HepG2 (cell line): ENCODE data around the gene MYH3. TPM values are rescaled to one million over a fixed set of nuclear protein-coding genes. Genes with fewer than 3 reads are reported as not detected.
A peak's percentile ranks its signal among the peaks of the same experiment; 100 is the strongest.

Source experiments
- CEBPG ChIP-seq: IDR thresholded peaks from 2 replicates; pipeline ENCODE4 v1.6.1; 2016
- CREB3 ChIP-seq: sonication (generic); formaldehyde crosslinking; IDR thresholded peaks from 2 replicates; pipeline ENCODE4 v1.5.0; 2020; ENCODE audit warnings: missing genetic modification reagents
- DRAP1 ChIP-seq: IDR thresholded peaks from 2 replicates; pipeline ENCODE4 v1.6.1; 2016; ENCODE audit warnings: missing genetic modification reagents, missing compliant biosample characterization
- HMGXB4 ChIP-seq, 2 experiments: sonication (generic) in 1 of 2; formaldehyde crosslinking in 1 of 2; IDR thresholded peaks; 2 replicates each; pipeline versions ENCODE4 v1.4.0 to v1.6.1; 2018 to 2020; ENCODE audit warnings: missing genetic modification reagents in 2 of 2, borderline replicate concordance in 1 of 2, low read depth in 1 of 2, mild to moderate bottlenecking in 1 of 2, missing biosample characterization in 1 of 2
- MEF2D ChIP-seq: sonication (generic); formaldehyde crosslinking; IDR thresholded peaks from 2 replicates; pipeline ENCODE4 v1.5.1; 2020; ENCODE audit warnings: mild to moderate bottlenecking, missing genetic modification reagents
- MXD3 ChIP-seq: IDR thresholded peaks from 2 replicates; pipeline ENCODE4 v1.6.1; 2016; ENCODE audit warnings: mild to moderate bottlenecking, missing biosample characterization, missing genetic modification reagents
- NFYB ChIP-seq: sonication (generic); formaldehyde crosslinking; IDR thresholded peaks from 2 replicates; pipeline ENCODE4 v1.4.0; 2020; ENCODE audit warnings: missing genetic modification reagents
- PBX3 ChIP-seq: sonication (generic); formaldehyde crosslinking; IDR thresholded peaks from 2 replicates; pipeline ENCODE4 v1.8.1; 2023; ENCODE audit warnings: missing genetic modification reagents, inconsistent platforms, borderline replicate concordance
- TAF1 ChIP-seq: sonication (generic); formaldehyde crosslinking; IDR thresholded peaks from 2 replicates; pipeline ENCODE4 v1.4.0; 2020; ENCODE audit warnings: missing genetic modification reagents
- THYN1 ChIP-seq: sonication (generic); formaldehyde crosslinking; IDR thresholded peaks from 2 replicates; pipeline ENCODE4 v1.8.1; 2023; ENCODE audit warnings: low read depth, mild to moderate bottlenecking, moderate library complexity, missing genetic modification reagents, borderline replicate concordance
- ZBTB49 ChIP-seq: sonication (generic); formaldehyde crosslinking; IDR thresholded peaks from 2 replicates; pipeline ENCODE4 v1.4.0; 2020; ENCODE audit warnings: missing genetic modification reagents, borderline replicate concordance
- ZNF17 ChIP-seq: sonication (generic); formaldehyde crosslinking; IDR thresholded peaks from 2 replicates; pipeline ENCODE4 v1.5.0; 2020; ENCODE audit warnings: mild to moderate bottlenecking, missing genetic modification reagents
- ZNF609 ChIP-seq: sonication (generic); formaldehyde crosslinking; IDR thresholded peaks from 2 replicates; pipeline ENCODE4 v1.4.0; 2020; ENCODE audit warnings: mild to moderate bottlenecking, missing genetic modification reagents, borderline replicate concordance
- ZNF780A ChIP-seq: sonication (generic); formaldehyde crosslinking; IDR thresholded peaks from 2 replicates; pipeline ENCODE4 v1.8.0; 2022; ENCODE audit warnings: mild to moderate bottlenecking, missing genetic modification reagents, moderate library complexity
- polyA plus RNA-seq, 8 experiments: library from polyadenylated mRNA; depleted of rRNA in 3 of 8; stranded (reverse) in 7 of 8; unstranded in 1 of 8; fragments of >200 nt; fragmentation: Illumina TruSeq in 4 of 8; extraction: Trizol in 4 of 8; gene quantifications; 2 replicates each; pipeline versions ENCODE4 v1.2.1 to v1.2.3, GENCODE V29; 2011 to 2016; ENCODE audit warnings: low read depth in 4 of 8, missing spikeins in 1 of 8, mixed read lengths in 1 of 8; ENCODE audit not compliant: insufficient read depth in 1 of 8
- total RNA-seq, 5 experiments: library from RNA; depleted of rRNA; stranded (reverse); fragments of >200 nt; fragmentation: Illumina TruSeq; extraction: Trizol; gene quantifications; 2 replicates each; pipeline ENCODE4 v1.2.3, GENCODE V29; 2016; ENCODE audit warnings: low read depth in 1 of 5

MYH3 gene
- total and polyA plus RNA-seq, 2 of the 13 experiments (the other 11 are each of a cell fraction or from before 2014, with no cell fraction given) = 2.5 to 4.5 TPM

- TF ChIP-seq CEBPG (CRISPR knock-in tag) (peak; percentile 42), DRAP1 (peak; percentile 78), ZBTB49 (CRISPR knock-in tag) (no peak), ZNF17 (CRISPR knock-in tag) (no peak), HMGXB4 (CRISPR knock-in tag; IDR thresholded peaks at IDR 0.05; ENCODE audit: borderline replicate concordance in 1 of 2, low read depth in 1 of 2) (peak; percentile 89 to 97), NFYB (CRISPR knock-in tag) (peak; percentile 57), TAF1 (peak; percentile 93), CREB3 (peak; percentile 76), ZNF780A (no peak), THYN1 (CRISPR knock-in tag) (no peak), ZNF609 (CRISPR knock-in tag) (no peak), MXD3 (CRISPR knock-in tag) (no peak), MEF2D (CRISPR knock-in tag) (0 out of 2 replicates have a peak, but pooled peaks have one; percentile 39), PBX3 (CRISPR knock-in tag) (peak; percentile 76; the same call in 1 of the 2 replicates)
Observed at GRCh38 chr17:10697092-10698081, 40.3 kb upstream of the MYH3 start, which contains the start of the genes ADPRM and SCO1 (continued).
